Suprapubic skin (tissue), 4 donors: ENCODE results near the gene PTBP2. TPM values are rescaled to one million over a fixed set of nuclear protein-coding genes. Genes with fewer than 3 reads are reported as not detected.

Experiments used
- DNase-seq, 2 donors: peaks; one replicate each; pipeline ENCODE4 v3.0.0-alpha.2; 2019; ENCODE audit warnings: low spot score in 2 of 2
- H3K27ac ChIP-seq: fragments of 200-600 bp; sonication (generic); one replicate; pipeline ENCODE4 v1.5.1; 2019
- H3K27me3 ChIP-seq: fragments of 200-600 bp; sonication (generic); one replicate; pipeline ENCODE4 v1.5.1; 2019
- H3K36me3 ChIP-seq: fragments of 200-600 bp; sonication (generic); one replicate; pipeline ENCODE4 v1.5.1; 2019
- H3K4me1 ChIP-seq: fragments of 200-600 bp; sonication (generic); one replicate; pipeline ENCODE4 v1.5.1; 2019
- H3K4me3 ChIP-seq: fragments of 200-600 bp; sonication (generic); one replicate; pipeline ENCODE4 v1.5.1; 2019; ENCODE audit warnings: mild to moderate bottlenecking
- H3K9me3 ChIP-seq: fragments of 200-600 bp; sonication (generic); one replicate; pipeline ENCODE4 v1.5.1; 2019
- CTCF ChIP-seq, 2 donors: fragments of 200-600 bp in 1 of 2; fragments of 450-650 bp in 1 of 2; sonication (generic) in 1 of 2; IDR thresholded peaks; one replicate each; pipeline ENCODE4 v1.5.1; 2016 to 2019; ENCODE audit warnings: antibody characterized with exemption in 2 of 2, mild to moderate bottlenecking in 1 of 2, moderate library complexity in 1 of 2
- EP300 ChIP-seq: sonication (generic); formaldehyde crosslinking; IDR thresholded peaks from one replicate; pipeline ENCODE4 v1.6.1; 2017; ENCODE audit warnings: antibody characterized with exemption
- POLR2A ChIP-seq, 2 donors: fragments of 450-650 bp; IDR thresholded peaks; one replicate each; pipeline ENCODE4 v1.6.1; 2017; ENCODE audit warnings: antibody characterized with exemption in 2 of 2, mild to moderate bottlenecking in 2 of 2, moderate library complexity in 2 of 2
- POLR2AphosphoS5 ChIP-seq, 3 donors: sonication (generic); formaldehyde crosslinking; IDR thresholded peaks; one replicate each; pipeline ENCODE4 v1.6.1; 2017; ENCODE audit warnings: antibody characterized with exemption in 3 of 3
- WGBS: methylation state at CpG from one replicate; pipeline ENCODE4 v1.1.5; 2018; 5-methylcytosine and 5-hydroxymethylcytosine counted together
- total RNA-seq, 4 donors: library from RNA; depleted of rRNA; stranded (reverse); fragments of >200 nt; gene quantifications; one replicate each; pipeline ENCODE4 v1.1.0, GENCODE V29; 2016

The PTBP2 gene
- total RNA-seq, 4 donors from 2014 or later, result 9.8 to 66.5 (median 23.2) TPM

- 63% methylated on average over 1 of the region's 1 CpG for WGBS
- DNase-seq, result no peak
- TF ChIP-seq POLR2AphosphoS5 (IDR thresholded peaks at IDR 0.05) (no peak), POLR2A (IDR thresholded peaks at IDR 0.05) (no peak), EP300 (no peak), CTCF (IDR thresholded peaks at IDR 0.05) (no peak)
- H3K27ac ChIP-seq, result no peak overlapping the region
- H3K9me3 ChIP-seq, result no peaks in the 10 kb centered on the region
- H3K36me3 ChIP-seq, result no peaks in the 10 kb centered on the region
- H3K4me3 ChIP-seq, result no peak overlapping the region
- H3K4me1 ChIP-seq, result no peaks in the 10 kb centered on the region
- H3K27me3 ChIP-seq, result no peaks in the 10 kb centered on the region
Observed at GRCh38 chr1:96688767-96689166, 32.8 kb upstream of the PTBP2 start.

- TF ChIP-seq POLR2AphosphoS5 (IDR thresholded peaks at IDR 0.05) (no peak), CTCF (IDR thresholded peaks at IDR 0.05) (no peak)
- H3K27ac ChIP-seq, result no peak overlapping the region
- H3K27me3 ChIP-seq, result no peaks in the 10 kb centered on the region
- 81% methylated on average over 3 of the region's 3 CpGs for WGBS
- no peak for DNase-seq
- H3K9me3 ChIP-seq, result no peaks in the 10 kb centered on the region
- no peaks in the 10 kb centered on the region for H3K36me3 ChIP-seq
- H3K4me3 ChIP-seq, result no peak overlapping the region
- H3K4me1 ChIP-seq, result no peaks in the 10 kb centered on the region
Observed at GRCh38 chr1:96695954-96696353, 25.6 kb upstream of the PTBP2 start.

GRCh38 chr1:96698342-96698983 is 23.1 kb upstream of the PTBP2 start:
- Histone ChIP-seq H3K27me3 (no peaks in the 10 kb centered on the region), H3K27ac (no peak overlapping the region), H3K4me1 (no peaks in the 10 kb centered on the region), H3K9me3 (no peaks in the 10 kb centered on the region), H3K4me3 (no peak overlapping the region), H3K36me3 (no peaks in the 10 kb centered on the region)
- 69% methylated on average over 5 of the region's 5 CpGs for whole genome bisulfite sequencing
- DNase-seq, result no peak
- TF ChIP-seq POLR2A (IDR thresholded peaks at IDR 0.05), result no peak
- TF ChIP-seq POLR2AphosphoS5 (IDR thresholded peaks at IDR 0.05), result no peak
- TF ChIP-seq EP300, result no peak
- TF ChIP-seq CTCF (IDR thresholded peaks at IDR 0.05), result no peak

- TF ChIP-seq POLR2AphosphoS5 (IDR thresholded peaks at IDR 0.05) (no peak), EP300 (no peak), CTCF (IDR thresholded peaks at IDR 0.05) (no peak), POLR2A (IDR thresholded peaks at IDR 0.05) (no peak)
- Histone ChIP-seq H3K9me3 (no peaks in the 10 kb centered on the region), H3K27ac (no peak overlapping the region), H3K4me1 (no peaks in the 10 kb centered on the region), H3K36me3 (no peaks in the 10 kb centered on the region), H3K27me3 (no peaks in the 10 kb centered on the region), H3K4me3 (no peak overlapping the region)
- no peak for DNase-seq
- WGBS, result 100% methylated on average over 1 of the region's 1 CpG
Observed at GRCh38 chr1:96703186-96703585, 18.4 kb upstream of the PTBP2 start.

GRCh38 chr1:96707023-96707422 is 14.6 kb upstream of the PTBP2 start:
- Histone ChIP-seq H3K4me1 (no peaks in the 10 kb centered on the region), H3K27me3 (no peaks in the 10 kb centered on the region), H3K36me3 (no peaks in the 10 kb centered on the region), H3K27ac (no peak overlapping the region), H3K9me3 (no peaks in the 10 kb centered on the region), H3K4me3 (no peak overlapping the region)
- WGBS, result 85% methylated on average over 3 of the region's 3 CpGs
- DNase-seq, result no peak
- no peak for TF ChIP-seq CTCF (IDR thresholded peaks at IDR 0.05)
